Natural killer cell (primary cell): Measurements from ENCODE around the gene COL6A2. TPM values are rescaled to one million over a fixed set of nuclear protein-coding genes. Genes with fewer than 3 reads are reported as not detected.

Source experiments
- ATAC-seq, 3 donors: fragments of 150-1000 bp in 2 of 3; fragments of 200-7000 bp in 1 of 3; cut with Tn5 transposase; 1 replicate in 1 of 3; 2 replicates in 2 of 3; pipeline ENCODE4 v1.10.0; 2021; ENCODE audit warnings: mild to moderate bottlenecking in 2 of 3, moderate library complexity in 2 of 3
- DNase-seq, 2 donors: peaks; one replicate each; pipeline versions ENCODE4 v3.0.0 to v3.0.0-alpha.2; 2013 to 2021; ENCODE audit warnings: mixed read lengths in 1 of 2
- H3K27ac ChIP-seq: one replicate; pipeline ENCODE4 v1.5.1; 2013; ENCODE audit warnings: mild to moderate bottlenecking, low read length
- H3K27me3 ChIP-seq: one replicate; pipeline ENCODE4 v1.6.1; 2013; ENCODE audit warnings: low read length; ENCODE audit not compliant: control insufficient read depth, insufficient read depth
- H3K36me3 ChIP-seq: one replicate; pipeline ENCODE4 v1.6.1; 2013; ENCODE audit warnings: low read length; ENCODE audit not compliant: control insufficient read depth, insufficient read depth
- H3K4me1 ChIP-seq: one replicate; pipeline ENCODE4 v1.6.1; 2013; ENCODE audit warnings: low read length; ENCODE audit not compliant: control insufficient read depth, insufficient read depth
- H3K4me3 ChIP-seq: one replicate; pipeline ENCODE4 v1.5.1; 2013; ENCODE audit warnings: low read length
- H3K9me3 ChIP-seq: one replicate; pipeline ENCODE4 v1.6.1; 2013; ENCODE audit warnings: low read length; ENCODE audit not compliant: control insufficient read depth, insufficient read depth
- H3K27ac Mint-ChIP-seq, 2 donors: one replicate each; pipeline ENCODE4 v1.8.0; 2022; ENCODE audit warnings: mild to moderate bottlenecking in 2 of 2, mixed read lengths in 2 of 2, moderate library complexity in 1 of 2
- H3K27me3 Mint-ChIP-seq, 2 donors: one replicate each; pipeline ENCODE4 v1.8.0; 2022; ENCODE audit warnings: low read depth in 2 of 2, mixed read lengths in 2 of 2
- H3K36me3 Mint-ChIP-seq: one replicate; pipeline ENCODE4 v1.8.0; 2022; ENCODE audit warnings: mixed read lengths
- H3K4me1 Mint-ChIP-seq, 2 donors: one replicate each; pipeline ENCODE4 v1.8.0; 2022; ENCODE audit warnings: mixed read lengths in 2 of 2
- H3K4me3 Mint-ChIP-seq: one replicate; pipeline ENCODE4 v1.8.0; 2022; ENCODE audit warnings: mild to moderate bottlenecking, moderate library complexity, mixed read lengths
- H3K9me3 Mint-ChIP-seq, 2 donors: one replicate each; pipeline ENCODE4 v1.8.0; 2022; ENCODE audit warnings: mixed read lengths in 2 of 2
- WGBS: methylation state at CpG from one replicate; pipeline ENCODE4 v1.1.7; 2013; ENCODE audit warnings: missing lambda C conversion rate; ENCODE audit not compliant: insufficient coverage; 5-methylcytosine and 5-hydroxymethylcytosine counted together
- intact Hi-C: fragments of 100-400 bp; cut with micrococcal nuclease; formaldehyde crosslinking; loops from one replicate; pipeline ENCODE4 v1.14.2; 2022
- total RNA-seq, 4 donors: library from RNA; stranded (reverse); fragments of 120-200 nt in 1 of 4; gene quantifications; one replicate each; pipeline versions ENCODE4 v1.2.3 to v1.2.4, GENCODE V29; 2013 to 2022
- TF ChIP-seq, protein P1 (sequence below): fragments of 200-600 bp; IDR thresholded peaks from one replicate; pipeline ENCODE4 v1.8.0; 2022; ENCODE audit warnings: antibody characterized with exemption

The COL6A2 gene
- total RNA-seq, 3 donors from 2014 or later (not counting 1 experiment from before 2014, with no cell fraction given), result 93.9 to 110 (median 97.2) TPM

DNA sequence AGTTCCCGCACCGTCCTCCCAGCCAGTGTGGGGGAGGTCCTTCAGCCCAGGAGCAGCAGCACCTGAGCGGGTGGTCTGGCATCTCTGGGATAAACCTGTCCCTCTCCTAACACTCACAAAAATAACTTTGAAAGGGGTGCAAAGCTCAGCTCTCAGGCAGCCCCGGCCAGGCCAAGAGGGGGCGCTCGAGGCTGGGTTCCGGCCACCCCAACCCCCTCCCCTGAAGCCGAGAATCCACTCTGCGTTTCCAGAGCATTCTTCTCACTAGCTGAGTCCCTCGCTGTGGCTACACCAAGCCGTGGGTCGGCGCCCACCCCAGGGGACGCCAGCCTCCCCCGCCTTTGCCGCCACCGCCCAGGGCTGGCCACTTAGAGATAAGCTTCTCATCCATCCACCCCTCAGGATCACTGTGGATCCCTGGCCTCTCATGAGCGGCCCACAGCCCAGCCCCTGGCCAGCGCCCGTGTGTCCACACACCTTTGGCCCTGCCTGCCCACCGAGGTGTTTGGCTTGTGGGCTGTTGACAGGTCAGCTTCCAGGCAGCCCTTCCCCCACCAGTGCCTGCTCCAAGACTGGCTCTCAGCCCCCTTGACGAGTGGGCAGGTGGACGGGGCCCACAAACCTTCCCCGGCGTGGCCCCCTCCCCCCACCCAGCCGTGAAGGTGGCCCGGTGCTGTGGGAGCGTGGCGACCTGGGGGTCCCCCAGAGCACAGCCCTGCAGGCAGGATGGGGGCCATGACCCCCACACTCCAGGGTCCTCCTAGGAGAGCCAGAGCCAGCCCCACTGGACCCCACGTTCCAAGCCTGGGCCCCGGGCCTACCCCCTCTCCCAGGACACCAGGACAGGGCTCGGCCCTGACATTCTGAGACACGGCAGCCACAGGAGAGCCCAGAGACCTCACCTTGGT is 55.6 kb downstream of the COL6A2 start:
- Histone ChIP-seq H3K36me3 (no peaks in the 10 kb centered on the region), H3K27me3 (no peaks in the 10 kb centered on the region), H3K4me3 (no peak overlapping the region), H3K9me3 (no peaks in the 10 kb centered on the region), H3K4me1 (peaks cover 8% of the 10 kb centered on the region), H3K27ac (no peak overlapping the region)
- Mint-ChIP-seq H3K27me3 (no peaks in the 10 kb centered on the region), H3K36me3 (no peaks in the 10 kb centered on the region), H3K4me3 (no peak overlapping the region), H3K27ac (no peak overlapping the region), H3K4me1 (no peaks in the 10 kb centered on the region), H3K9me3 (no peaks in the 10 kb centered on the region)
- 48% methylated on average over 33 of the region's 33 CpGs for WGBS
- peak in 2 of 3 donors; percentile 34 to 71 for ATAC-seq
- TF ChIP-seq, protein P1, sequence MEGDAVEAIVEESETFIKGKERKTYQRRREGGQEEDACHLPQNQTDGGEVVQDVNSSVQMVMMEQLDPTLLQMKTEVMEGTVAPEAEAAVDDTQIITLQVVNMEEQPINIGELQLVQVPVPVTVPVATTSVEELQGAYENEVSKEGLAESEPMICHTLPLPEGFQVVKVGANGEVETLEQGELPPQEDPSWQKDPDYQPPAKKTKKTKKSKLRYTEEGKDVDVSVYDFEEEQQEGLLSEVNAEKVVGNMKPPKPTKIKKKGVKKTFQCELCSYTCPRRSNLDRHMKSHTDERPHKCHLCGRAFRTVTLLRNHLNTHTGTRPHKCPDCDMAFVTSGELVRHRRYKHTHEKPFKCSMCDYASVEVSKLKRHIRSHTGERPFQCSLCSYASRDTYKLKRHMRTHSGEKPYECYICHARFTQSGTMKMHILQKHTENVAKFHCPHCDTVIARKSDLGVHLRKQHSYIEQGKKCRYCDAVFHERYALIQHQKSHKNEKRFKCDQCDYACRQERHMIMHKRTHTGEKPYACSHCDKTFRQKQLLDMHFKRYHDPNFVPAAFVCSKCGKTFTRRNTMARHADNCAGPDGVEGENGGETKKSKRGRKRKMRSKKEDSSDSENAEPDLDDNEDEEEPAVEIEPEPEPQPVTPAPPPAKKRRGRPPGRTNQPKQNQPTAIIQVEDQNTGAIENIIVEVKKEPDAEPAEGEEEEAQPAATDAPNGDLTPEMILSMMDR, result no peak
- intact Hi-C loops, result no loop called here
- peak; percentile 18 to 58 for DNase-seq

DNA sequence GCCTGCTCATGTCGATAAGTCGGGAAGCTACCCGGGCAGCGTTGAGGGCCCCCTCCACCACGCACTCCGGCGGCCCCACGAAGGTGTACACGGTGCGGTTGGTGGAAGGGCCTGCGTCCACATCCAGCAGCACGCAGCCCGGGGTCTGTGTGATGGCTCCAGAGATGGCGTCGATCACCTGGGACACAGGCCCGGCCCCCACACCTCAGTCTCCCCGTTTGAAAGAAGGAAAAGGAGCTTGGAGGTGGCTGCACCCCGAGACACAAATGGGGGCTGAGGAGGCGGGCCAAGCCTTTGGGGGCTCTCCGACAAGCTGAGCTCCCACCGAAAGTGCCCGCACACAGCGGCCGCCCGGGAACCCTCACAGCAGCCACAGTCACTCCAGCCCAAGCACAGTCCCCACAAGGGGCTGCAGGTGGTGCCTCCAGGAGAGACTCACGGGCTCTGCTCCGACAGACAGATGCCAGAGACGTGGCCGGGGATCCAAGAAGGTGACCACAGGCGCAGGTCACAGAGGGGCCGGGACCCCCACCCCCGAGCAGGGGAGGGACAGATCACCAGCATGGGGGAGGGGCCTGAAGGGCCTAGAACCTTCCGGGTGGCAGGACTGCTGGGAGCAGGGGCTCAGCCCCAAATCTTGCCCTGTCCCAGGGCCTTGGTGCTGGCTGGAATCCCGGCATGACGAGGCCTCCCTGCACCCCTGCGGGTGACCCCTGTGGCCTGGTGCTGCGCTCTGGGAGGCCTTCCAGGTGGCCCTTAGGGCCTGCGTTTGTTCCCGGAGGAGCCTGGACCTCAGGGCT is 56.4 kb downstream of the COL6A2 start:
- H3K27ac ChIP-seq, result no peak overlapping the region
- TF ChIP-seq, protein P1, result no peak
- H3K36me3 ChIP-seq, result no peaks in the 10 kb centered on the region
- no peak overlapping the region for H3K27ac Mint-ChIP-seq
- H3K9me3 Mint-ChIP-seq, result no peaks in the 10 kb centered on the region
- no peaks in the 10 kb centered on the region for H3K4me1 Mint-ChIP-seq
- peaks cover 8% of the 10 kb centered on the region for H3K4me1 ChIP-seq
- intact Hi-C loops, result no loop called here
- DNase-seq, result peak in 1 of 2 donors; percentile 13
- no peak for ATAC-seq
- H3K27me3 Mint-ChIP-seq, result no peaks in the 10 kb centered on the region
- no peak overlapping the region for H3K4me3 Mint-ChIP-seq
- no peaks in the 10 kb centered on the region for H3K27me3 ChIP-seq
- H3K9me3 ChIP-seq, result no peaks in the 10 kb centered on the region
- 92% methylated on average over 39 of the region's 39 CpGs for WGBS
- H3K4me3 ChIP-seq, result no peak overlapping the region
- H3K36me3 Mint-ChIP-seq, result no peaks in the 10 kb centered on the region

DNA sequence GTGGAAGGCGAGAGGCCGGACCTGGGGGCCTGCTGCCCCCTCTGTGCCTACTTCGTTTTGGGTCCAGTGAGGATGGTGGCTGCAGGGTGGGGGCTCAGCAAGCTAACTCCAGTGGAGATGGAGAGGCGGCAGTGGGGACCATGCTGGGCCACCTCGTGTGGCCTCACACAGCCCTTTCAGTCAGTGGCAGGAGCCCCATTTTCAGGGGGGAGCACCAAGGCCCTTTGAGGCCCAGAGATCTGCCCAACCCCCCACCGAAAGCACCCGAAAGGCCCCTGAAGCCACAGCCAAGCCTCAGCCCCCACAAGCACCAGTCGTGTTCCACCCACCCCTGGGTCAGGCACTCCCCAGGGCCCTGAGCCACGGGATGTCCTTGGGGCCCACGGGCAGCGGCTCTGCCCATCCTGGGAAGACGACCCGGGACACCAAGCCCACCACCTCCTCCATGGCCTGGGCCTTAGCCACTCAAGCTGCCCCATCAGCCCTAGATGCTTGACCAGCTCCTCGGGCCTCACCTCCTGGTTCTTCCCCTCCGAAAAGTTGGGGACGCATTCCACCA is 57.1 kb downstream of the COL6A2 start:
- Histone ChIP-seq H3K4me3 (no peak overlapping the region), H3K27ac (no peak overlapping the region), H3K4me1 (peaks cover 8% of the 10 kb centered on the region), H3K36me3 (no peaks in the 10 kb centered on the region), H3K27me3 (no peaks in the 10 kb centered on the region), H3K9me3 (no peaks in the 10 kb centered on the region)
- WGBS, result 85% methylated on average over 16 of the region's 16 CpGs
- Mint-ChIP-seq H3K27me3 (no peaks in the 10 kb centered on the region), H3K4me3 (no peak overlapping the region), H3K27ac (no peak overlapping the region), H3K36me3 (no peaks in the 10 kb centered on the region), H3K9me3 (no peaks in the 10 kb centered on the region), H3K4me1 (no peaks in the 10 kb centered on the region)
- no peak for DNase-seq
- TF ChIP-seq, protein P1, result no peak
- intact Hi-C loops, result no loop called here
- no peak for ATAC-seq
